Stimulated activated CD8-positive, alpha-beta memory T cell treated with anti-CD3 and anti-CD28 coated beads, Interleukin-12 subunit alpha, Interleukin-12 subunit beta, amount 100 ng/mL, for 1 hour (primary cell): ENCODE data around the gene RAD51B.

ENCODE experiments used
- DNase-seq: peaks from one replicate; pipeline ENCODE4 v3.0.0-alpha.2; 2020; ENCODE audit warnings: low read depth

The RAD51B gene

GRCh38 chr14:68367536-68367935, 548.0 kb downstream of the RAD51B start:
- no peak for DNase-seq

GRCh38 chr14:68368850-68369249, 549.3 kb downstream of the RAD51B start:
- no peak for DNase-seq

GRCh38 chr14:68369281-68370056, 549.9 kb downstream of the RAD51B start:
- no peak for DNase-seq

- DNase-seq = no peak
Observed at GRCh38 chr14:68370057-68370360, 550.4 kb downstream of the RAD51B start.

- no peak for DNase-seq
Observed at GRCh38 chr14:68372368-68372767, 552.8 kb downstream of the RAD51B start.

GRCh38 chr14:68373124-68373646, 553.6 kb downstream of the RAD51B start:
- DNase-seq = no peak

- no peak for DNase-seq
Observed at GRCh38 chr14:68373847-68374444, 554.4 kb downstream of the RAD51B start.

GRCh38 chr14:68374682-68375081, 555.1 kb downstream of the RAD51B start:
- DNase-seq = no peak

GRCh38 chr14:68375376-68375775, 555.8 kb downstream of the RAD51B start:
- no peak for DNase-seq

- no peak for DNase-seq
Observed at GRCh38 chr14:68376067-68376779, 556.6 kb downstream of the RAD51B start.

GRCh38 chr14:68377006-68377405, 557.4 kb downstream of the RAD51B start:
- no peak for DNase-seq

- DNase-seq = no peak
Observed at GRCh38 chr14:68377459-68377858, 557.9 kb downstream of the RAD51B start.

- no peak for DNase-seq
Observed at GRCh38 chr14:68379510-68380328, 560.1 kb downstream of the RAD51B start.

- no peak for DNase-seq
Observed at GRCh38 chr14:68380329-68380741, 560.8 kb downstream of the RAD51B start.

GRCh38 chr14:68384335-68384734, 564.8 kb downstream of the RAD51B start:
- DNase-seq = no peak

- DNase-seq = no peak
Observed at GRCh38 chr14:68384881-68385280, 565.3 kb downstream of the RAD51B start.

- no peak for DNase-seq
Observed at GRCh38 chr14:68386446-68386845, 566.9 kb downstream of the RAD51B start.

GRCh38 chr14:68386950-68387779, 567.6 kb downstream of the RAD51B start:
- DNase-seq = no peak

- DNase-seq = no peak
Observed at GRCh38 chr14:68389943-68390342, 570.4 kb downstream of the RAD51B start.

GRCh38 chr14:68390741-68391140, 571.2 kb downstream of the RAD51B start:
- DNase-seq = no peak

- DNase-seq = no peak
Observed at GRCh38 chr14:68391311-68392014, 571.9 kb downstream of the RAD51B start.
